ENCODE data around the gene APLP1.
"Not testable (repeated sequence)": the region's sequence is repeated elsewhere in the genome, so short reads cannot be mapped to it uniquely, and the experiment has no call there.

APLP1 gene

GRCh38 chr19:35882114-35882832 lies 13.9 kb downstream of the APLP1 start:
- DNase-seq (ENCODE audit: low read depth in 2 of 2): no peak

DNA sequence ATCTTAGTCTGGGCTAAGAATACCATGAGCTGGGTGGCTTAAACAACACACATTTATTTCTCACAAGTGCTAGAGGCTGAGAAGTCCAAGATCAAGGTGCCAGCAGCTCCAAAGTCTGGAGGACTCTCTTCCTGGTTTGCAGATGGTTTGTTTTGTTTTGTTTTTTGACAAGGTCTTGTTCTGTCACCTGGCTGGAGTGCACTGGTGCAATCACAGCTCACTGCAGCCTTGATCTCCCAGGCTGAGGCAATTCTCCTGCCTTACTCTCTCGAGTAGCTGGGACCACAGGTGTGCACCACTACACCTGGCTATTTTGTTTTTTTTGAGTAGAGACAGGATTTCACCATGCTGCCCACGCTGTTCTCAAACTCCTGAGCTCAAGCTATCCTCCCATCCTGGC lies 15.5 kb downstream of the APLP1 start:
- no peak for DNase-seq (ENCODE audit: low read depth in 2 of 2)

- DNase-seq (ENCODE audit: low read depth in 2 of 2): no peak
These were observed 16.9 kb downstream of the APLP1 start for GRCh38 chr19:35885225-35885738.

DNA sequence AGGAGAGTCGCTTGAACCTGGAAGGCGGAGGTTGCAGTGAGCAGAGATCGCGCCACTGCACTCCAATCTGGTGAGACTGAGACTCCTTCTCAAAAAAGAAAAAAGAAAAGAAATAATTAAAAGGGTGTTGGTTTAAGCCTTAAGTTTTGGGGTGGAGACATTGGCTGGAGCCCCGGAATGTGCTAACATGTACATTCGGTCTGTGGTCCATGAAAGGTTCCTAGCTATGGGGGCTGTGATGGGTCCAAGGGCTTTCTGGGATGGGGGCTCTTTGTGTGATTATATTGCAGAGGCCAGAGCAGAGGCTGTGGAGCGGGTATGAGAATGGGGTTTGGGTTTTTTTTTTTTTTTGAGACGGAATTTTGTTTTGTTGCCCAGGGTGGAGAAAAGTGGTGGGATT lies 17.5 kb downstream of the APLP1 start:
- no peak for DNase-seq (ENCODE audit: low read depth in 2 of 2)

DNA sequence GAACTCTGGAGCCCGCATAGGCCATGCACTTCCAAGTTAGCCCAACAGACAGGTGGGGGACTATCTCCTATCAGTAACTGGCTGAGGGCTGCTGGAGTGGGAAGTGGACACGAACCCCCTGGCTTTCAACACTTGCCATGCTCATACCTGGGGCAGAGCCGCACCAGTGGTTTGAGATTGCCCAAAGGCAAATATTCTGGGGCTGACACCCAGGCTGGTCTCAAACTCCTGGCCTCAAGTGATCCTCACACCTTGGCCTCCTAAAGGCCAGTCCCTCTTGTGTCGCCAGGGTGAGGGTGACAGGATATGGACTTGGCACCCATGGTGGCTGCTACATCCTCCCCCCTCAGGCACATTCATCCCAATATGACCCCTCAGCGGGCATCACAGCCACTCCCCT lies 18.8 kb downstream of the APLP1 start:
- DNase-seq (ENCODE audit: low read depth in 2 of 2): no peak

DNA sequence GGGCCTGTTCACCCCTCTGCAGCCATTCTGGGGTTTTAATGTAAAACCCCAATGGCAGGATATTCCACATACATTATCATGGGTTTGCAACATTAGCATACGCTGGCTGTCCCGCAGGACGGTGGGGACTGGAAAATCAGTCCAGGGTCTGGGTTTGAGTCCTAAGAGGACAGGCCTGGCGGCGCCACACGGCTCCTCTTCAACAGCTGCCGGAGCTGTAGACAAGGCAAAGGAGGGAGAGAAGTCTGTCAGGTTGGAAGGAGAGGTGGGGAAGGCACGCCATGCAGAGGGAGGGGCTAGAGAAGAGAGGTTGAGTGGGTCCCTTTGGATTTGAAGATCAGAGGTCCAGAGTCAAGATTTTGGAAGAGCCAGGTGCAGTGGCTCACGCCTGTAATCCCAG lies 20.0 kb downstream of the APLP1 start:
- DNase-seq (ENCODE audit: low read depth in 2 of 2): no peak

DNA sequence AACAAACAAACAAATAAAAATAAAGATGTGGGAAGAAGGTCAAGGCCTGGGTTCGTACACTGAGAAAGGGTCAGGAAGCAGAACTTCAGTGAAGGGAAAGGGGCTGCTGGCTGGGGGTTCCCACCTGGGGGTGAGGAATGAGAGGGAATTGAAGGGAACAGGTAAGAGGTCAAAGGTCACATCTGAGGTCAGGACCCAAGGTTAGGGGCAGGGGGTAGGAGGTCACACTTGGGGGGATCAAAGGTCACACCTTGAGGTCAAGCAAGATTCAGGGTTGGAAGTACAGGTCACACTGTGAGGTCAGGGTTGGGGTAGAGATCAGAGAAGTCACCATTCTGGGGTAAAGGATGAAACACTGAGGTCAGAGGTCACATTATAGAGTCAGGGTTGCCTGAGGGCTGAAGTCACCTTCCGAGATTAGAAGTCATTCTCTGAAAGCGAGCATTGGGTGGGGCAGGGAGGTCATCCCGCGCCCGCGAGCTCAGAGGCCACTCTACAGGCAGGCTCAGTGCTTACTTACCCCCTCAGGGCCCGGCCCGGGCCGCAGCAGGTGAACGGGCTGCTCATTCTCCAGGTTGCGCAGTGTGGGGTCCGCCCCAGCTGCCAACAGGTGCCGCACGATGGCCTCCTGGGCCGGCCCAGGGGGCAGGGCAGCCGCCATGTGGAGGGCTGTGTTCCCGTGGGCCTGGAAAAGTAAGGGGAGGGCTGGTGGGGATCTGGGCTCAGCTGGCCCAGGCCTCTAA lies 21.2 kb downstream of the APLP1 start:
- no peak for DNase-seq (ENCODE audit: low read depth in 2 of 2)

DNA sequence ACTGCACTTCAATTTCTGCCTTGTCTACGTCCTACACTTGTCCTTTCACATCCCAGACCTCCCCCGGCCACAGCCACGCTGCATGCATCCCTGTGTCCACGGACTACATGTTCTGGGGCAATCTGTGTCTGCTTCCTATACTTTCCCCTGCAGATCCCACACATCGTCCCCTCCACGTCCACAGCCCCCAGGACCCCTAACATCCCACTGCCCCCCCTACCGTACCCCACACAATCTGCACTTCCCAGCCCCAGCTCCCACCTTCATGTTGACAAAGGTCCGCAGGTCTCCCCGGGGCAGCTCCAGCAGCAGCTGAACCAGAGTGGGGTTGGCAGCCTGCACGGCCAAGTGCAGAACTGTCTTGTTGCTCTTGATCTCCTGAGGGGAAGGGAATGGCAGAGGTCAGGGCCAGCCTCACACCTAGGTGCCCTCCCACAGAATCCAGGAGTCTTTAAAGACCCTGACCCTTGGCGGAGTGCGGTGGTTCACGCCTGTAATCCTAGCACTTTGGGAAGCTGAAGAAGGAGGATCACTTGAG lies 21.8 kb downstream of the APLP1 start:
- no peak for DNase-seq (ENCODE audit: low read depth in 2 of 2)

DNA sequence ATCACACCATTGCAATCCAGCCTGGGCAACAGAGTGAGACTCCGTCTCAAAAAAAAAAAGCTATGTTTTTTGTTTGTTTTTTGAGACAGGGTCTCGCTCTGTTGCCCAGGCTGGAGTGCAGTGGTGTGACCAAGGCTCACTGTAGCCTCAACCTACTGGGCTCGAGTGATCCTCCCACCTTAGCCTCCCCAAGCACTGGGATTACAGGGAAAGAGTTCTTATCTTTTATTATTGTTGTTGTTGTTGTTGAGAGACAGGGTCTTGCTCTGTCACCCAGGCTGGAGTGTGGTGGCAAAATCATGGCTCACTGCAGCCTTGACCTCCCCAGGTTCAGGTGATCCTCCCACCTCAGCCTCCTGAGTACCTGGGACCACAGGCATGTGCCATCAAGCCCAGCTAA lies 23.4 kb downstream of the APLP1 start:
- DNase-seq (ENCODE audit: low read depth in 2 of 2): not testable (repeated sequence)

DNA sequence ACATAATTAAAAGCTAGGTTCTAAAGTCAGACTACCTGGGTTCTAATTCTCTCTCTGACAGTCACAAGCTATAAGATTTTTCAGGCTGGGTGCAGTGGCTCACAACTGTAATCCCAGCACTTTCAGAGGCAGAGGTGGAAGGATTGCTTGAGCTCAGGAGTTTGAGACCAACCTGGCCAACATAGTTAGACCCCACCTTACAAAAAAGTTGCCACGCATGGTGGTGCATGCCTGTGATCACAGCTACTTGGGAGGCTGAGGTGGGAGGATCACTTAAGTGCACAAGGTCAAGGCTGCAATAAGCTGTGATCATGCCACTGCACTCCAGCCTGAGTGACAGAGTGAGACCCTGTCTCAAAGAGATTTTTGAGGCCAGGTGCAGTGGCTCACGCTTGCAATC lies 26.0 kb downstream of the APLP1 start:
- no peak for DNase-seq (ENCODE audit: low read depth in 2 of 2)

DNA sequence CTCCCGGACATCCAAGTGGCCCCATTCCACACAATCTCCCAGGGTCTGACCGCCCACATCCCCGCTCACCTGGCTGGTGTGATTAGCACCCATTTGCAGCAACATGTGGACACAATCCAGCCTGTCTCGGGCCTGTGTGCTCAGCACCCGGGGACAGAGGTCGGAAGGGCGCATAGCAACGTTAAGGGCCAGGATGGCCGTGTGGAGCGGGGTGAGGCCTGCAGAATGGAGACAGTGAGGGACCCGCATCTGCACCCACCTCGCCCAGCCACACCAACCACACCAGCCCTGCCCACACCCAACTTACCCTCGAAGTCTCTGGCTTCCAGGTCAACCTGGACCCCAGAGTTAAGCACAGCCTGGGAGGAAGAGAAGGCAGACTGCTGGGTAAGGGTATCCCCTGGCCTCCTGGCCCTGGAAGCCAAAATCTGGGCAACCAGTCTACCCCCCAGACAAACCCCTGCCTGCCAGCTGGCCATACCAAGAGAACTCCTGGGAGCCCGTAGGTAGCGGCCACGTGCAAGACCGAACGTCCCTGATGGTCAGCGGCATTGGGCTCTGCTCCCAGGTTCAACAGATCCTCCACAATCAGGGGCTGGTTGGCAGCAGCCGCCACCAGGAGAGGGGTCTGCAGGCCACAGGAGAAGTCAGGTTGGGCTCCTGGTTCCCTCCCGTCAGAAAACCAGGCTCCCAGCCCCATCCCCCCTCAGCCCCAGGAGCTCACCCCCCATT lies 27.7 kb downstream of the APLP1 start:
- no peak for DNase-seq (ENCODE audit: low read depth in 2 of 2)

GRCh38 chr19:35896643-35897040 lies 28.3 kb downstream of the APLP1 start:
- no peak for DNase-seq (ENCODE audit: low read depth in 2 of 2)

DNA sequence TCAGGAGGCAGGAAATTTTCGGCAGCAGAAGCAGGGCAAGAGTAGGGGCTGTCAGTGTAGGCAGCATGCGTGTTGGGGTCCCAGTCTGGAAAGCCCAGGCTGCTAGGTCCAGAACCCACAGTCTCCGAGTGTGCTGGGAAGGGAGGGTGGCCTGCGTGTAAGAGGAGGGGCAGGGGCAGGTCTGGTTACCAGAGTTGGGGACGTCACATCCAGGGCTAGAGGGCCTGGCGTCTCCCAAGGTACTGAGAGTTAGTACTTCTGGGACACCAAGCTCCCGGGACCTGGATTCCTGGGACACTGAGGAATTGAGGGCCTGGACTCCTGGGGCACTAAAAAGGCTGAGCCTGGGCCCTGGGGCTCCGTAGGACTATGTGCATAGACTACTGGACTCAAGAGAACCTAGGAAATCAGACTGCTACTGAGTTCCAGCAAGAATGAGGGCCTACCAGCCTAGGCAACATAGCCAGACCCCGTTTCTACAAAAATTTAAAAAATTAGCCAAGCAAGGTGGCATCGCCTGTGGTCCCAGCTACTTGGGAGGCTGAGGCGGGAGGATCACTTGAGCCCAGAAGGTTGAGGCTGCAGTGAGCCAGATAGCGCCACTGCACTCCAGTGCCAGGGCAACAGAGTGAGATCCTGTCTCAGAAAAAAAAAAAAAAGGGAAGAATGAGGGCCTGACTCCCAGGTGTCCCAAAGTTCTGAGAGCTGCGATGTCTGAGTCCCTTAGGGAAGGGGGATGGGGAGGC lies 29.5 kb downstream of the APLP1 start:
- DNase-seq (ENCODE audit: low read depth in 2 of 2): no peak

DNA sequence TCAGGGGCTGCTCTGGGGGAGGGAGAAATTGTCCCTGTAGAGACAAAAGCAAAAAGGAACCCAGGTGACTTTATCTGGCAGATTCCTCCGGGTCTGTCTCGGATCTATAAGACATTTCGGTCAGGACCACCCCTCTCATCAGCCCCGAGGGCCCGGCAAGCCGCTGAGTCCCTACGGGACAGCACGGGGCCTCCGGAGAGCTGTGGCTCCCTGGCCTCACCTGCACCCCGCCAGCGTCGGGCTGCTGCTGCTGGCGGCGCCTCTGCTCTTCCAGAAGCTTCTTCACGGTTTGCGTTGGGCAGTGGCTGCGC lies 30.1 kb downstream of the APLP1 start:
- DNase-seq (ENCODE audit: low read depth in 2 of 2): no peak

DNA sequence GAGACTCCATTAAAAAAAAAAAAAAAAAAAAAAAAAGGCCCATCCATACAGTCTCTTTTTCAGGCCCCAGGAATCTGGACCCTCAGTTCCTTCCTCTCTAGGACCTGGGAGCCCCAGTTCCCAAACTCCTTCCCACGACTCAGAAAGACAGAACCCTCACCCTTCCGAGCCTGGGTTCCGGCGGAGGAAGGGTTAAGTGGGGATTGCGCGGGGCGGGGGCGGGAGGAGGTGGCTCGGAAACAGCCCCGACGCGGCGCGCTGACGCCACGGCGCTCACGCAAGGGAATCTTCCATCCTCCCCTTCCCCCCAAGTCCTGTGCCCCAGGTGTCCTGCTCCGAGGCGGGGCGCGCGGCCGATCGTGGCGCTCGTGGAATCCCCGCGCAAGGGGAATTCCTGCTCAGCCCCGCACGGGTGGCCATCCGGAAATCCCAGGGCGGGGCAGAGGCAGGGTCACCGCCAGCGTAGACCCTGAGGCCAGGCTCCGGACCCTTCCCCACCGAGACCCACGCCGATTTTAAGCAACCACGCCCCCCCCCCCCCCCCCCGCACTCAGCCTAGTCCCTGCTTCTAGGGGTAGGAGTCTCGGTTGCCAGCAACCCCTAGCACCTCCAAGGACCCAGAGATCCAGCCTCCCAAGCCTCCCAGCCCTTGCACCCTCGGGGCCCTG lies 31.3 kb downstream of the APLP1 start:
- DNase-seq (ENCODE audit: low read depth in 2 of 2): peak; percentile 81 to 90

- DNase-seq (ENCODE audit: low read depth in 2 of 2): no peak
These were observed 32.8 kb downstream of the APLP1 start for GRCh38 chr19:35901055-35901644.

DNA sequence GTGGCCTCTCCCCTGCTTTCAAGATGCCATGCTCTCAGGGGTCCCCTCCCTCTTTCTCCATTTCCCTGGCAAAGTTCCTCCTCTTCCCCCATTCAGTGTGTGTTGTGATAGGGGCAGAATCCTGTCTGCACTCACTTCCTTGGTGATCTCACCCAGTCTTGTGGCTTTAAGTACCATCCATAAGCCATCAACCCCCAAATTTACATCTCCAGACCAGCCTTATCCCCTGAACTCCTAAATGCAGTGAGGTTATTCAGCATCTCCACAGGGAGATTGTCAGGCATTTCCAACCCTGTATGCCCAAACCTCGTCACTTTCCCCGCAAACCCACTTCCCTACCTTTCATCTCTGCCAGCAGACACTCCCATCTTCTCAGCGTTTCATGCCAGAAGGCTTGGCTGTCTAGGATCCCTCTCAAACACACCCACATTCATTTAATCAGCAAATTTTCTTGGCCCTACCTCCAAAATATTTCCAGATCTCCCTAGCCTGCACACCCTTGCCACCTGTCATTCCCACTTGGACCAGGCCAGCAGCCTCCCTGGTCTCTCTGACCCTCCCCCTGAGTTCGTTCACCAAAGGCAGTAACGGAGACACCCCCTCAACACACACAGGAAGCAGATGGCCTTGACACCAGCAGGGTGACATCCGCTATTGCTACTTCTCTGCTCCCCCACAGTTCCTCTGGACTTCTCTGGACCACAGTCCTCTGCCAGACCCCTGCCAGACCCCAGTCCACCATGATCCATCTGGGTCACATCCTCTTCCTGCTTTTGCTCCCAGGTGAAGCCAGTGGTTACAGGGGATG lies 33.7 kb downstream of the APLP1 start, which contains the start of gene HCST:
TSS of gene HCST (plus strand) at position 676 of the 808 bp plus-strand sequence. CDS start at position 741, 65 bp downstream.
- peak in 1 of 2 donors; percentile 36 for DNase-seq (ENCODE audit: low read depth in 2 of 2)

DNA sequence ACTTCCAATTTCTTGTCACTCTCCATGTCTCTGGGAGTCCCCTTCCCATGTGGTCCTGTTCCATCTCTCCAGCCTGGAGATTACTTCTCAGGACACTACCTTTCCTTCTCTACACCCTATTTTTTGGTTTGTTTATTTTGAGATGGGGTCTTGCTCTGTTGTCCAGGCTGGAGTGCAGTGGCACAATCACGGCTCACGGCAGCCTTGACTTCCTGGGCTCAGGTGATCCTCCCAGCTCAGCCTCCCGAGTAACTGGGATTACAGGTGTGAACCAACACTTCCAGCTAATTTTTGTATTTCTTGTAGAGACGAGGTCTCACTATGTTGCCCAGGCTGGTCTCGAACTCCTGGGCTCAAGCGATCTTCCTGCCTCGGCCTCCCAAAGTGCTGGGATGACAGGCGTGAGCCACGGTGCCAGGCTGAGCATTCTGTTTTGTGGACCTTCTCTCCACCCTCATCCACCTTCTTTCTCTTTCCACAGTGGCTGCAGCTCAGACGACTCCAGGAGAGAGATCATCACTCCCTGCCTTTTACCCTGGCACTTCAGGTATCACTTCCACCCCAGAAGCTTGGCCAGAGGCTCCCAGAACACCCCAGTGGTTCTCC lies 34.6 kb downstream of the APLP1 start:
- no peak for DNase-seq (ENCODE audit: low read depth in 2 of 2)

DNA sequence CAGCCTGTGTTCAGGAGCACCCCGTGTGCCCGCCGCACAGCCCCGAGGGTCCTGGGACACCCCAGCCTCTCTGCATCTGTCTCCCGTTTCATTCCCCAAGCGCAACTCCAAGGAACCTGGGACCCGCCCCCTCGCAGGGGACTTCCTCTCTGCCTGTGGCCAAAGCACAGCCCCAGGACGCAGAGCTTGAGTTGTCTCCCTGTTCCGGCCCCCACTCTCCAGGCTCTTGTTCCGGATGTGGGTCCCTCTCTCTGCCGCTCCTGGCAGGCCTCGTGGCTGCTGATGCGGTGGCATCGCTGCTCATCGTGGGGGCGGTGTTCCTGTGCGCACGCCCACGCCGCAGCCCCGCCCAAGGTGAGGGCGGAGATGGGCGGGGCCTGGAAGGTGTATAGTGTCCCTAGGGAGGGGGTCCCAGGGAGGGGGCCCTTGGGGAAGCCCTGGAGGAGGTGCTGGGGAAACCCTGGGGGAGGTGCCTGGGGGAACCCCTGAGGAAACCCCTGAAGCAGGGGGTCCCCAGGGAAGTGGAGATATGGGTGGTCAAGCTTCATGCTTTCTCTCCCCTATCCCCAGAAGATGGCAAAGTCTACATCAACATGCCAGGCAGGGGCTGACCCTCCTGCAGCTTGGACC lies 35.3 kb downstream of the APLP1 start:
- peak; percentile 90 to 92 for DNase-seq (ENCODE audit: low read depth in 2 of 2)
